Measurements from ENCODE around the gene OSER1.

- TF ChIP-seq CTCF (IDR thresholded peaks at IDR 0.05) (no peak), POLR2A (IDR thresholded peaks at IDR 0.05) (no peak)
Measured at GRCh38 chr20:44231193-44231592, 20.6 kb upstream of the OSER1 start.
